ENCODE results near the gene UBL4A. TPM values are rescaled to one million over a fixed set of nuclear protein-coding genes. Genes with fewer than 3 reads are reported as not detected.
A peak's percentile ranks its signal among the peaks of the same experiment; 100 is the strongest.

UBL4A gene
- 10 to 100 TPM; 56.3 to 68.9 (median 61.2) TPM for polyA plus RNA-seq

- H3K27ac Mint-ChIP-seq, result peak within 1 kb of the TSS; percentile 75 to 92 (median 86)
- peak; percentile 65 to 71 (median 70) for DNase-seq
- peaks cover 22 to 31% of the 10 kb centered on the region in 2 donors for H3K4me1 Mint-ChIP-seq
Observed at GRCh38 chrX:154486396-154487207, at the start of gene UBL4A. UBL4A (minus strand) TSS chrX:154486615; CDS start chrX:154486584, 31 bp downstream.

GRCh38 chrX:154535892-154536291 lies 49.5 kb upstream of the UBL4A start:
- no peak for DNase-seq
- Mint-ChIP-seq H3K9me3 (peaks cover 0 to 1% (median 0%) of the 10 kb centered on the region in 6 donors), H3K27me3 (ENCODE audit: low read depth in 3 of 3) (peaks cover 2 to 14% (median 4%) of the 10 kb centered on the region in 3 donors), H3K36me3 (peaks cover 4 to 9% (median 4%) of the 10 kb centered on the region in 3 donors), H3K27ac (peak overlapping the region in 2 of 6 donors; percentile 50 to 56), H3K4me3 (no peak overlapping the region), H3K4me1 (peaks cover 30 to 38% of the 10 kb centered on the region in 2 donors)

More at GRCh38 chrX:154486396-154487207, at the start of gene UBL4A:
- H3K9me3 Mint-ChIP-seq, result no peaks in the 10 kb centered on the region
- peaks cover 3 to 13% (median 6%) of the 10 kb centered on the region in 3 donors for H3K27me3 Mint-ChIP-seq (ENCODE audit: low read depth in 3 of 3)
- H3K36me3 Mint-ChIP-seq, result no peaks in the 10 kb centered on the region
- peak within 1 kb of the TSS; percentile 66 to 81 (median 75) for H3K4me3 Mint-ChIP-seq

GRCh38 chrX:154534526-154535322 lies 48.3 kb upstream of the UBL4A start:
- DNase-seq, result peak; percentile 89 to 91 (median 89)
- H3K27ac Mint-ChIP-seq, result peak overlapping the region; percentile 48 to 89 (median 70)
- H3K27me3 Mint-ChIP-seq (ENCODE audit: low read depth in 3 of 3), result peaks cover 2 to 14% (median 4%) of the 10 kb centered on the region in 3 donors
- no peaks in the 10 kb centered on the region for H3K9me3 Mint-ChIP-seq
- peaks cover 27 to 32% of the 10 kb centered on the region in 2 donors for H3K4me1 Mint-ChIP-seq
- peak overlapping the region in 1 of 5 donors; percentile 33 for H3K4me3 Mint-ChIP-seq
- peaks cover 4 to 9% (median 4%) of the 10 kb centered on the region in 3 donors for H3K36me3 Mint-ChIP-seq

GRCh38 chrX:154532690-154533089 lies 46.3 kb upstream of the UBL4A start:
- Mint-ChIP-seq H3K27ac (no peak overlapping the region), H3K9me3 (no peaks in the 10 kb centered on the region), H3K27me3 (ENCODE audit: low read depth in 3 of 3) (peaks cover 0 to 11% (median 4%) of the 10 kb centered on the region in 3 donors), H3K36me3 (peaks cover 0 to 4% (median 3%) of the 10 kb centered on the region in 3 donors), H3K4me3 (no peak overlapping the region), H3K4me1 (peaks cover 11 to 17% of the 10 kb centered on the region in 2 donors)
- DNase-seq, result no peak

GRCh38 chrX:154531626-154532025 lies 45.2 kb upstream of the UBL4A start:
- Mint-ChIP-seq H3K36me3 (peaks cover 0 to 4% (median 3%) of the 10 kb centered on the region in 3 donors), H3K27ac (no peak overlapping the region), H3K9me3 (no peaks in the 10 kb centered on the region), H3K4me3 (no peak overlapping the region), H3K27me3 (ENCODE audit: low read depth in 3 of 3) (peaks cover 0 to 4% (median 4%) of the 10 kb centered on the region in 3 donors), H3K4me1 (peaks cover 19 to 24% of the 10 kb centered on the region in 2 donors)
- no peak for DNase-seq

GRCh38 chrX:154530286-154530685 lies 43.9 kb upstream of the UBL4A start:
- H3K9me3 Mint-ChIP-seq, result no peaks in the 10 kb centered on the region
- peaks cover 30 to 31% of the 10 kb centered on the region in 2 donors for H3K4me1 Mint-ChIP-seq
- no peak overlapping the region for H3K4me3 Mint-ChIP-seq
- H3K36me3 Mint-ChIP-seq, result peaks cover 0 to 4% (median 3%) of the 10 kb centered on the region in 3 donors
- peak overlapping the region in 1 of 6 donors; percentile 16 for H3K27ac Mint-ChIP-seq
- H3K27me3 Mint-ChIP-seq (ENCODE audit: low read depth in 3 of 3), result peaks cover 0 to 6% (median 3%) of the 10 kb centered on the region in 3 donors
- DNase-seq, result no peak

- Mint-ChIP-seq H3K36me3 (peaks cover 0 to 4% (median 0%) of the 10 kb centered on the region in 3 donors), H3K4me3 (no peak overlapping the region), H3K27me3 (ENCODE audit: low read depth in 3 of 3) (peaks cover 0 to 2% (median 0%) of the 10 kb centered on the region in 3 donors), H3K27ac (peak overlapping the region in 2 of 6 donors; percentile 14 to 17), H3K9me3 (no peaks in the 10 kb centered on the region), H3K4me1 (peaks cover 22 to 25% of the 10 kb centered on the region in 2 donors)
- no peak for DNase-seq
Observed at GRCh38 chrX:154529206-154529612, 42.8 kb upstream of the UBL4A start.

GRCh38 chrX:154526901-154527675 lies 40.7 kb upstream of the UBL4A start:
- H3K36me3 Mint-ChIP-seq, result no peaks in the 10 kb centered on the region
- peaks cover 21 to 22% of the 10 kb centered on the region in 2 donors for H3K4me1 Mint-ChIP-seq
- peak overlapping the region; percentile 23 to 79 (median 62) for H3K27ac Mint-ChIP-seq
- H3K9me3 Mint-ChIP-seq, result no peaks in the 10 kb centered on the region
- peak overlapping the region; percentile 24 to 63 (median 36) for H3K4me3 Mint-ChIP-seq
- peak; percentile 38 to 51 (median 45) for DNase-seq
- peaks cover 0 to 2% (median 0%) of the 10 kb centered on the region in 3 donors for H3K27me3 Mint-ChIP-seq (ENCODE audit: low read depth in 3 of 3)

GRCh38 chrX:154525606-154526490 lies 39.4 kb upstream of the UBL4A start:
- H3K27me3 Mint-ChIP-seq (ENCODE audit: low read depth in 3 of 3), result peaks cover 0 to 2% (median 0%) of the 10 kb centered on the region in 3 donors
- no peaks in the 10 kb centered on the region for H3K9me3 Mint-ChIP-seq
- H3K4me1 Mint-ChIP-seq, result peaks cover 21 to 22% of the 10 kb centered on the region in 2 donors
- H3K27ac Mint-ChIP-seq, result peak overlapping the region in 2 of 6 donors; percentile 26 to 39
- no peak overlapping the region for H3K4me3 Mint-ChIP-seq
- H3K36me3 Mint-ChIP-seq, result no peaks in the 10 kb centered on the region
- DNase-seq, result no peak

- no peak for DNase-seq
- Mint-ChIP-seq H3K4me1 (peaks cover 16 to 17% of the 10 kb centered on the region in 2 donors), H3K27ac (no peak overlapping the region), H3K4me3 (no peak overlapping the region), H3K27me3 (ENCODE audit: low read depth in 3 of 3) (peaks cover 0 to 7% (median 2%) of the 10 kb centered on the region in 3 donors), H3K9me3 (no peaks in the 10 kb centered on the region), H3K36me3 (no peaks in the 10 kb centered on the region)
Observed at GRCh38 chrX:154519389-154519788, 33.0 kb upstream of the UBL4A start.

GRCh38 chrX:154517101-154517781 lies 30.8 kb upstream of the UBL4A start:
- peaks cover 0 to 2% (median 0%) of the 10 kb centered on the region in 6 donors for H3K9me3 Mint-ChIP-seq
- no peak for DNase-seq
- H3K27ac Mint-ChIP-seq, result peak overlapping the region in 5 of 6 donors; percentile 82 to 95 (median 94)
- H3K4me1 Mint-ChIP-seq, result peaks cover 16 to 23% of the 10 kb centered on the region in 2 donors
- H3K27me3 Mint-ChIP-seq (ENCODE audit: low read depth in 3 of 3), result peaks cover 0 to 7% (median 4%) of the 10 kb centered on the region in 3 donors
- H3K4me3 Mint-ChIP-seq, result peak overlapping the region in 2 of 5 donors; percentile 10 to 90
- H3K36me3 Mint-ChIP-seq, result no peaks in the 10 kb centered on the region
